Esophagus muscularis mucosa (tissue), 3 donors: ENCODE measurements around the gene BRCA2.
A peak's percentile ranks its signal among the peaks of the same experiment; 100 is the strongest.

Source experiments
- CTCF ChIP-seq, 3 experiments: fragments of 200-600 bp in 2 of 3; fragments of 450-650 bp in 1 of 3; sonication (generic) in 2 of 3; IDR thresholded peaks; one replicate each; pipeline ENCODE4 v1.5.1; 2017 to 2019; ENCODE audit warnings: antibody characterized with exemption in 3 of 3, mild to moderate bottlenecking in 2 of 3, moderate library complexity in 1 of 3
- POLR2A ChIP-seq: fragments of 450-650 bp; IDR thresholded peaks from one replicate; pipeline ENCODE4 v1.6.1; 2017; ENCODE audit warnings: antibody characterized with exemption, moderate library complexity, mild to moderate bottlenecking, low read depth

GRCh38 chr13:32381539-32381938 is 66.2 kb downstream of the BRCA2 start:
- TF ChIP-seq CTCF (IDR thresholded peaks at IDR 0.05) (peak; percentile 29 to 44 (median 34)), POLR2A (no peak)
